Liver (tissue), 9 donors: Measurements from ENCODE around the gene RALGPS1. TPM values are rescaled to one million over a fixed set of nuclear protein-coding genes. Genes with fewer than 3 reads are reported as not detected.

Experiments used
- DNase-seq: peaks from one replicate; pipeline ENCODE4 v3.0.0-alpha.2; 2017; ENCODE audit warnings: low spot score
- H3K27ac ChIP-seq, 2 donors: one replicate each; pipeline ENCODE4 v1.7.0; 2013; ENCODE audit warnings: inconsistent platforms in 2 of 2, low read length in 2 of 2, control low read depth in 1 of 2, low read depth in 1 of 2, mild to moderate bottlenecking in 1 of 2
- H3K27me3 ChIP-seq, 4 donors: one replicate each; pipeline versions ENCODE4 v1.6.1 to v1.7.0; 2013; ENCODE audit warnings: low read length in 3 of 4, inconsistent platforms in 1 of 4, mild to moderate bottlenecking in 1 of 4, moderate library complexity in 1 of 4; ENCODE audit not compliant: control insufficient read depth in 4 of 4, insufficient read depth in 4 of 4
- H3K36me3 ChIP-seq, 4 donors: one replicate each; pipeline versions ENCODE4 v1.6.1 to v1.7.0; 2013; ENCODE audit warnings: low read length in 3 of 4, mild to moderate bottlenecking in 3 of 4, low read depth in 1 of 4, moderate library complexity in 1 of 4; ENCODE audit not compliant: control insufficient read depth in 4 of 4, insufficient read depth in 3 of 4
- H3K4me1 ChIP-seq, 4 donors: one replicate each; pipeline versions ENCODE4 v1.6.1 to v1.7.0; 2013; ENCODE audit warnings: low read length in 3 of 4, mild to moderate bottlenecking in 3 of 4, moderate library complexity in 1 of 4; ENCODE audit not compliant: control insufficient read depth in 4 of 4, insufficient read depth in 4 of 4
- H3K4me3 ChIP-seq, 3 donors: one replicate each; pipeline versions ENCODE4 v1.6.1 to v1.7.0; 2013; ENCODE audit warnings: low read length in 3 of 3, control low read depth in 1 of 3, low read depth in 1 of 3, mild to moderate bottlenecking in 1 of 3
- H3K9ac ChIP-seq, 2 donors: one replicate each; pipeline ENCODE4 v1.7.0; 2013; ENCODE audit warnings: low read length in 2 of 2, mild to moderate bottlenecking in 2 of 2, moderate library complexity in 2 of 2, control low read depth in 1 of 2, low read depth in 1 of 2
- H3K9me3 ChIP-seq, 4 donors: one replicate each; pipeline versions ENCODE4 v1.6.1 to v1.7.0; 2013; ENCODE audit warnings: low read length in 3 of 4; ENCODE audit not compliant: control insufficient read depth in 4 of 4
- EGR1 ChIP-seq, 2 donors: IDR thresholded peaks; 2 replicates each; pipeline ENCODE4 v1.6.1; 2016 to 2018; ENCODE audit warnings: antibody characterized with exemption in 2 of 2, low read depth in 2 of 2
- FOXA1 ChIP-seq: IDR thresholded peaks from 2 replicates; pipeline ENCODE4 v1.6.1; 2016; ENCODE audit warnings: antibody characterized with exemption
- FOXA2 ChIP-seq: IDR thresholded peaks from 2 replicates; pipeline ENCODE4 v1.6.1; 2016; ENCODE audit warnings: antibody characterized with exemption
- GABPA ChIP-seq, 2 donors: IDR thresholded peaks in 1 of 2; conservative IDR thresholded peaks in 1 of 2; 2 replicates each; pipeline ENCODE4 v1.6.1; 2016; ENCODE audit warnings: antibody characterized with exemption in 2 of 2, mild to moderate bottlenecking in 1 of 2, moderate library complexity in 1 of 2
- HNF4A ChIP-seq, 2 donors: conservative IDR thresholded peaks; 2 replicates each; pipeline ENCODE4 v1.6.1; 2016; ENCODE audit warnings: antibody characterized with exemption in 2 of 2, mild to moderate bottlenecking in 2 of 2
- HNF4G ChIP-seq: IDR thresholded peaks from 2 replicates; pipeline ENCODE4 v1.6.1; 2016; ENCODE audit warnings: antibody characterized with exemption
- MAX ChIP-seq: IDR thresholded peaks from 2 replicates; pipeline ENCODE4 v1.6.1; 2016; ENCODE audit warnings: antibody characterized with exemption
- NR2F2 ChIP-seq: IDR thresholded peaks from 2 replicates; pipeline ENCODE4 v1.6.1; 2016; ENCODE audit warnings: antibody characterized with exemption
- RAD21 ChIP-seq, 2 donors: IDR thresholded peaks; 2 replicates each; pipeline ENCODE4 v1.6.1; 2016; ENCODE audit warnings: antibody characterized with exemption in 2 of 2, mild to moderate bottlenecking in 2 of 2
- REST ChIP-seq: IDR thresholded peaks from 2 replicates; pipeline ENCODE4 v1.6.1; 2016; ENCODE audit warnings: antibody characterized with exemption, mild to moderate bottlenecking
- RXRA ChIP-seq, 2 donors: IDR thresholded peaks; 2 replicates each; pipeline ENCODE4 v1.6.1; 2017 to 2018; ENCODE audit warnings: antibody characterized with exemption in 2 of 2, mild to moderate bottlenecking in 1 of 2
- SP1 ChIP-seq: IDR thresholded peaks from 2 replicates; pipeline ENCODE4 v1.6.1; 2018; ENCODE audit warnings: antibody characterized with exemption, mild to moderate bottlenecking
- TAF1 ChIP-seq: conservative IDR thresholded peaks from 2 replicates; pipeline ENCODE4 v1.6.1; 2016; ENCODE audit warnings: antibody characterized with exemption, mild to moderate bottlenecking
- YY1 ChIP-seq: IDR thresholded peaks from 2 replicates; pipeline ENCODE4 v1.6.1; 2016; ENCODE audit warnings: antibody characterized with exemption, mild to moderate bottlenecking
- WGBS: extraction: QIAGEN DNeasy Blood & Tissue Kit; methylation state at CpG from one replicate; pipeline ENCODE4 v1.1.7; 2013; 5-methylcytosine and 5-hydroxymethylcytosine counted together
- polyA plus RNA-seq, 2 donors: library from polyadenylated mRNA; stranded (reverse) in 1 of 2; unstranded in 1 of 2; fragments of 200-250 nt in 1 of 2; fragments of >200 nt in 1 of 2; fragmentation: Nextera tagmentation in 1 of 2; extraction: Ambion mirVana in 1 of 2; gene quantifications; one replicate each; pipeline versions ENCODE4 v1.2.1 to v1.2.3, GENCODE V29; 2013 to 2015
- total RNA-seq, 2 donors: library from RNA; depleted of rRNA; stranded (reverse); fragments of >200 nt; gene quantifications; one replicate each; pipeline ENCODE4 v1.2.3, GENCODE V29; 2014
- TF ChIP-seq, protein P1 (sequence below): IDR thresholded peaks from 2 replicates; pipeline ENCODE4 v1.6.1; 2016; ENCODE audit warnings: antibody characterized with exemption
- donor health status: healthy.
- donor health status: healthy.
- donor health status: healthy.
- donor health status: healthy.
- donor health status: healthy.

RALGPS1 gene
- total and polyA plus RNA-seq, 4 donors, result 1.4 to 2.7 (median 2.0) TPM

DNA sequence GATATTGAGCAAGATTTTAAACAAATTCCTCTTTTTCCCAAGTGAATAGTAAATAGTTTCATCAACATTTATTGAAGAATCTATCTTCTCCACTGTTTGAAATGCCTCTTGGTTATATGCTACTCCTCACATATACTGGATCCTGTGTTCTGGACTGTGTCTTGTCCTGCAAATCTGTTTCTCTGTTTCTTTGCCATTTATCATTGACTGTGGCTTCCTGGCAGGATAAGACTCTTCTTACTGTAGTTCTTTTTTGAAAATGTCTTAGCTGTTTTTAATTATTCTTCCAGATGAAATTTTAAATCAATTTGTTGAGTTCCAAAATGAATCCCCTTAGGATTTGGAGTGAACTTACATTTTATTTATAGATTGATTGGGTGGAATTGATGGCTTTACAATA lies 27.8 kb downstream of the RALGPS1 start:
- Histone ChIP-seq H3K27ac (no peak overlapping the region), H3K4me3 (no peak overlapping the region), H3K36me3 (no peaks in the 10 kb centered on the region), H3K27me3 (no peaks in the 10 kb centered on the region), H3K4me1 (peaks cover 2 to 15% (median 10%) of the 10 kb centered on the region in 4 donors), H3K9ac (no peak overlapping the region), H3K9me3 (no peaks in the 10 kb centered on the region)
- TF ChIP-seq YY1 (no peak), HNF4A (conservative IDR thresholded peaks at IDR 0.05) (no peak), REST (no peak), EGR1 (IDR thresholded peaks at IDR 0.05; ENCODE audit: low read depth in 2 of 2) (no peak), RXRA (IDR thresholded peaks at IDR 0.05) (no peak), MAX (no peak), GABPA (IDR thresholded peaks at IDR 0.05 in 1 of 2, conservative IDR thresholded peaks at IDR 0.05 in 1 of 2) (no peak), NR2F2 (no peak), FOXA1 (no peak), TAF1 (no peak)
- no peak for DNase-seq

DNA sequence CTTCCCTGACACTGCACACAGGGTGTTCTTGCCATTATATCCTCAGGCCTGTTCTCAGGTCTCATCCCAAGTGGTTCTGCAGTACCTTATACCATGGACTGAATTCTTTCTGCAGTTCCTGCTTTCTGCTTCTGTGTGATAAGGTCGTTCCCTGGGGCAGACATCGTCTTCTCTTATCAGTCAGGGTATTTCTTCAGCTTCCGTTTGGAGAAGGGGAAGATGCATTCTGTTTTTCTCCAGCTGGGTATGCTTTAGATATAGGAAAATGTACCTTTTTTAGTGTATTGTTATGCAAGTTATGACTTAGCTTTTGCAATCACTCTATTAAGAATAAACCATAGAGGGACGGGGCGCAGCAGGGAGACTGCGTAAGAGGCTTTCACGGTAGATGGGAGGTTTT lies 31.1 kb downstream of the RALGPS1 start:
- H3K36me3 ChIP-seq, result no peaks in the 10 kb centered on the region
- WGBS, result 73% methylated on average over 7 of the region's 7 CpGs

DNA sequence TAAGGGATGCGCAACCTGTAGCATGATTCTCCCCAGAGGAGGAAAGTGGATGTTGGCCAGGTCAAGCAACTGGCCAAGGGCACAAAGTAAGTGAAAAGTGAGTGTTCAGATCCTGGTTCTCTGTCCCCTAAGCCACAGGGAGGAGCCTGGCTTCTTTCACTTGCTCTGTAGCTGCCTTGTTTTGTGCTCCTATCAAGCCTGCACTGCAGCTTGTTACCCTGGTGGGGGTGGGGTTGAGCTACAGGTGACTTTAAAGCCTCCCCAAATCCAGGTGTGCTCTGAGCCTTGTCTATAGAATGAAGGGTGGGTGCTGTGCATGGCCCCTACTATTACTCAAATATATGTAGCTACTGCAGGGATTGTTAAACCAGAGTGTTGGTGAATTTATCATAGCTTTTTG lies 32.9 kb downstream of the RALGPS1 start:
- H3K4me1 ChIP-seq, result no peaks in the 10 kb centered on the region
- TF ChIP-seq FOXA1 (no peak), FOXA2 (no peak), RXRA (IDR thresholded peaks at IDR 0.05) (no peak), MAX (no peak), SP1 (no peak)
- no peaks in the 10 kb centered on the region for H3K27me3 ChIP-seq
- H3K36me3 ChIP-seq, result no peaks in the 10 kb centered on the region
- WGBS, result 94% methylated on average over 1 of the region's 1 CpG
- no peaks in the 10 kb centered on the region for H3K9me3 ChIP-seq
- DNase-seq, result no peak
- H3K9ac ChIP-seq, result no peak overlapping the region
- no peak overlapping the region for H3K27ac ChIP-seq
- H3K4me3 ChIP-seq, result no peak overlapping the region

More for the DNA sequence above, 31.1 kb downstream of the RALGPS1 start:
- Histone ChIP-seq H3K9me3 (no peaks in the 10 kb centered on the region), H3K27ac (no peak overlapping the region), H3K4me1 (peaks cover 0 to under 1% (median 0%) of the 10 kb centered on the region in 4 donors), H3K4me3 (no peak overlapping the region), H3K27me3 (no peaks in the 10 kb centered on the region), H3K9ac (no peak overlapping the region)
- no peak for DNase-seq
- TF ChIP-seq HNF4G (no peak), RAD21 (IDR thresholded peaks at IDR 0.05) (no peak), NR2F2 (no peak), EGR1 (IDR thresholded peaks at IDR 0.05; ENCODE audit: low read depth in 2 of 2) (no peak), TAF1 (no peak)
- TF ChIP-seq, protein P1, sequence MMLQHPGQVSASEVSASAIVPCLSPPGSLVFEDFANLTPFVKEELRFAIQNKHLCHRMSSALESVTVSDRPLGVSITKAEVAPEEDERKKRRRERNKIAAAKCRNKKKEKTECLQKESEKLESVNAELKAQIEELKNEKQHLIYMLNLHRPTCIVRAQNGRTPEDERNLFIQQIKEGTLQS, result no peak
